ENCODE results near the gene MKRN2. TPM values are rescaled to one million over a fixed set of nuclear protein-coding genes. Genes with fewer than 3 reads are reported as not detected.

The MKRN2 gene
- total and polyA plus RNA-seq, 2 of the 13 experiments (the other 11 are each of a cell fraction or from before 2014, with no cell fraction given): 25.5 to 34.3 TPM

- peak; percentile 81 for TF ChIP-seq IKZF4 (CRISPR knock-in tag; IDR thresholded peaks at IDR 0.05; ENCODE audit: borderline replicate concordance, low read depth, not compliant biosample characterization)
- peak; percentile 53; the same call in 1 of the 2 replicates for TF ChIP-seq ZNF878 (CRISPR knock-in tag; IDR thresholded peaks at IDR 0.05)
- 0 out of 2 replicates have a peak, but pooled peaks have one; percentile 54 for TF ChIP-seq SATB2 (CRISPR knock-in tag; IDR thresholded peaks at IDR 0.05)
- TF ChIP-seq ZNF564 (CRISPR knock-in tag; IDR thresholded peaks at IDR 0.05): peak; percentile 77
- TF ChIP-seq POLR2A (IDR thresholded peaks at IDR 0.05; ENCODE audit: insufficient read depth in 1 of 2, low read depth in 2 of 2, low read length in 2 of 2): peak; percentile 94 to 96
- peak; percentile 58; the same call in 1 of the 2 replicates for TF ChIP-seq NFAT5 (CRISPR knock-in tag; IDR thresholded peaks at IDR 0.05)
- no peak for TF ChIP-seq MTF1 (CRISPR knock-in tag; IDR thresholded peaks at IDR 0.05)
- peak; percentile 49; the same call in 1 of the 2 replicates for TF ChIP-seq FOXK1 (CRISPR knock-in tag; IDR thresholded peaks at IDR 0.05; ENCODE audit: borderline replicate concordance, low read depth)
- TF ChIP-seq ZNF607 (CRISPR knock-in tag; IDR thresholded peaks at IDR 0.05; ENCODE audit: borderline replicate concordance): peak; percentile 95
- TF ChIP-seq ZNF318 (CRISPR knock-in tag; IDR thresholded peaks at IDR 0.05): 0 out of 2 replicates have a peak, but pooled peaks have one; percentile 52
- no peak for TF ChIP-seq GLMP (CRISPR knock-in tag; IDR thresholded peaks at IDR 0.05; ENCODE audit: borderline replicate concordance)
- TF ChIP-seq, protein P1, sequence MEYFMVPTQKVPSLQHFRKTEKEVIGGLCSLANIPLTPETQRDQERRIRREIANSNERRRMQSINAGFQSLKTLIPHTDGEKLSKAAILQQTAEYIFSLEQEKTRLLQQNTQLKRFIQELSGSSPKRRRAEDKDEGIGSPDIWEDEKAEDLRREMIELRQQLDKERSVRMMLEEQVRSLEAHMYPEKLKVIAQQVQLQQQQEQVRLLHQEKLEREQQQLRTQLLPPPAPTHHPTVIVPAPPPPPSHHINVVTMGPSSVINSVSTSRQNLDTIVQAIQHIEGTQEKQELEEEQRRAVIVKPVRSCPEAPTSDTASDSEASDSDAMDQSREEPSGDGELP (IDR thresholded peaks at IDR 0.05; ENCODE audit: borderline replicate concordance, low read depth): peak; percentile 12; the same call in 1 of the 2 replicates
Observed at GRCh38 chr3:12556690-12557472, at the start of gene MKRN2 (continued).
